T-helper 2 cell (primary cell): Measurements from ENCODE around the gene PARN.
"Not testable (repeated sequence)": the region's sequence is repeated elsewhere in the genome, so short reads cannot be mapped to it uniquely, and the experiment has no call there.

Experiments
- DNase-seq, 5 experiments: peaks; one replicate each; pipeline versions ENCODE4 v3.0.0 to v3.0.0-alpha.2; 2012 to 2022

The PARN gene

DNA sequence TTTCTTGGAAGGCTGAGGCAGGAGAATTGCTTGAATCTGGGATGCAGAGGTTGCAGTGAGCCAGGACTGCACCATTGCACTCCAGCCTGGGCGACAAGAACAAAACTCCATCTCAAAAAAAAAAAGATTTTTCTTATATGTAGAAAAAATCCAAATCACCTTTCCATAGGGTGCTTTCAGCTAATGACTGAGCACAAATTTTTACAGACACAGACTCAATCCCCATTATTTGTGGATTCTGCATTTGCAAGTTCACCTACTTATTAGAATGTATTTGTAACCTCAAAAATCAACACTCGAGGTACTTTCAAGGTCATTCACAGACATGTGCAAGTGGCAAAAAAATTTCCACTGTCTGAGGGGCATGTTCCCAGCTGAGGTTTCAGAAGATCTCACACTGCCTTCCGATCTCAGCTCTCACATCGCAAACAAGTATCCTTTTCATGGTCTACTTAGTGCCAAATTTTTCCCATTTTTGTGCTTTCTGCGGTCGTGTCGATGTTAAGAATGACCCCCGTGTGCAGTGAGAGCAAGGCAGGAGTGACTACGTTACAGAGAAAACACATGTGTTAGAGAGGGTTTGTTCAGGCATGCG, 234.3 kb downstream of the PARN start:
- not testable (repeated sequence) for DNase-seq

DNA sequence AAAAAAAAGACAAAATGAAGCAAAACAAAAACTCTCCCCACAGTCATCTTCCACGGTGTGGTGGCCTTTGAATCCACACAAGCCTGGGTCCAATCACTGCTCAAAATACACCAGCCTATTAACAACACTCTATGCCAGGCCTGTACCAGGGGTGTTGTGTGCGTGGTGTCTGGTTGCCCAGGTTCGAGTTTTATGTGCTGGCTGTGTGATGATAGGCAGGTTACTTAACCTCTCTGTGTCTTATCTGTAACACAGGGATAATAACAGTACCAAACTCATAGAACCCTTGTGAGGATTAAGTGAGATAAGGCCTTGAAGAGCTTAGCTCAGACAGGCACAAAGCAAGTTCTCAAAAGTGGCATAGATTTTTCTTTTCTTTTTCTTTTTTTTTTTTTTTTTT, 235.2 kb downstream of the PARN start:
- DNase-seq: no peak

DNA sequence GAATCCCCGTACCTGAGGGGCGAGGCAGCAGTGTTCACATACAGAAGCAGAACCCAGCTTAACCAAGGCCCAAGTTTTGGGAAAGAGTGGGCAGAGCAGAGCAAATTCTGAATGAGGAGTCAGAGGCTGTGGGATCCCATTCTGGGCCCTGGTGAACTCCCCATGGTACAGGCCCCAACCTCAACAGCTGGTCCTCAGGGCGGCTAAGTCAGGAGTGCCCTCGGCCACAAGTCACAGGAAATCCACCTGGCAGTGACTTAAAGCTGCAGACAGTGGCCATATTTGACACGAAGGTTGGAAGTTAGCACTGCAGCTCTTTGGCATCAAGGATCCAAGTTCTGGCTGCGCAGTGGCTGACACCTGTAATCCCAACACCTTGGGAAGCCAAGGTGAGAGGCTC, 237.1 kb downstream of the PARN start:
- DNase-seq: no peak

DNA sequence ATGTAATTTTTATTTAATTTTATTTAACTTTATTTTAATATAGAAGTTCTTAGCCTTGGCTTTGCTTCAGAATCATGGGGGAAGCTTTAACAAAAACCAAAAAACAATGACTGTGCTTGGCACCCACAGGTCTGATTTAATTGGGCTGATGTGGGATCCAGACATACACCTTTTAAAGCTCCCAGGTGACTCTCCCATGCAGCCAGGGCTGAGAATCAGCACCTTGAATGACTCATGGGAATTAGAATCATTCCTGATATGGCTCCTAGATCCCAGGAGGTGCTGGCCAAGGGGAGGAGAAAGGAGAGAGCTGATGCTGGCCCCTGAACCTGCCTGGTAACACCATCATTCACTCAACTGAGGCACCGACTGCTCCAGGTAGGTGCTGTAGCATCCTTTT, 240.7 kb downstream of the PARN start:
- no peak for DNase-seq

DNA sequence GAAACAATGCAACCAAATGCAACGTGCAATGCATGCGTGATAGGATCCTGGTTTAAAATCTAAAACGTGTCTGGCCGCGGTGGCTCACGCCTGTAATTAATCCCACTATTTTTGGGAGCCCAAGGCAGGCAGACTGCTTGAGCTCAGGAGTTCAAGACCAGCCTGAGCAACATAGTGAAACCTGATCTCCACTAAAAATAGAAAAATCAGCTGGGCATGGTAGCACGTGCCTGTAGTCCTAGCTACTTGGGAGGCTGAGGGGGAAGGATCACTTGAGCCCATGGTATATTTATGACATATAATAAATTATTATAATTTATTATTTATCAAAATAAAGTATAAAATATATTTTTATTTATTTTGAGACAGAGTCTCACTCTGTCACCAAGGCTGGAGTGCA, 241.8 kb downstream of the PARN start:
- no peak for DNase-seq

DNA sequence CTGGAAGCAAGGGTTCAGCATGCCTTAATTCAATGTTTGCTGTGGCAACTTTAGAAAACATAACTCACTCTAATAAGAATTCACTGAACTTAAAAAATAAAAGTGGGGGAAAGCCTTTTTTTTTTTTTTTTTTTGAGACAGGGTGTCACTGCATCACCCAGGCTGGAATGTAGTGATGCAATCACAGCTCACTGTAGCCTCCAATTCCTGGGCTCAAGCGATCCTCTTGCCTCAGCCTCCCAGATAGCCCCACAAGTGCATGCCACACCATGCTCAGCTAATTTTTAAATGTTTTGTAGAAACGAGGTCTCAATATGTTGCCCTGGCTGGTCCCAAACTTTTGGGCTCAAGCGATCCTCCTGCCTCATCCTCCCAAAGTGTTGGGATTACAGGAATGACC, 243.9 kb downstream of the PARN start:
- no peak for DNase-seq
